ENCODE data around the gene WDR81.
"Not testable (repeated sequence)": the region's sequence is repeated elsewhere in the genome, so short reads cannot be mapped to it uniquely, and the experiment has no call there.

The WDR81 gene

GRCh38 chr17:1713878-1714426 lies 10.6 kb upstream of the WDR81 start:
- DNase-seq, result no peak

- DNase-seq, result peak in 1 of 2 donors; percentile 44
Observed at GRCh38 chr17:1714427-1714979, 10.0 kb upstream of the WDR81 start.

GRCh38 chr17:1714980-1715802 lies 9.3 kb upstream of the WDR81 start:
- peak; percentile 51 to 53 for DNase-seq

- no peak for DNase-seq
Observed at GRCh38 chr17:1715803-1716075, 8.8 kb upstream of the WDR81 start.

GRCh38 chr17:1716076-1716911 lies 8.2 kb upstream of the WDR81 start:
- DNase-seq, result peak; percentile 100

GRCh38 chr17:1716912-1717695 lies 7.4 kb upstream of the WDR81 start:
- DNase-seq, result peak; percentile 79 to 88

GRCh38 chr17:1718362-1719165 lies 5.9 kb upstream of the WDR81 start:
- no peak for DNase-seq

- DNase-seq, result peak; percentile 76 to 78
Observed at GRCh38 chr17:1720856-1721386, 3.6 kb upstream of the WDR81 start.

- DNase-seq, result not testable (repeated sequence)
Observed at GRCh38 chr17:1722022-1722421, 2.5 kb upstream of the WDR81 start.

GRCh38 chr17:1724869-1725641 lies 551 bp downstream of the WDR81 start:
- peak in 1 of 2 donors; percentile 22 for DNase-seq

GRCh38 chr17:1725642-1726511 lies 1.4 kb downstream of the WDR81 start:
- DNase-seq, result no peak

GRCh38 chr17:1726626-1727257 lies 2.2 kb downstream of the WDR81 start:
- no peak for DNase-seq

- no peak for DNase-seq
Observed at GRCh38 chr17:1727258-1727789, 2.8 kb downstream of the WDR81 start.

GRCh38 chr17:1727876-1728630 lies 3.5 kb downstream of the WDR81 start:
- DNase-seq, result no peak

- no peak for DNase-seq
Observed at GRCh38 chr17:1729966-1730325, 5.4 kb downstream of the WDR81 start.

GRCh38 chr17:1730326-1731193 lies 6.1 kb downstream of the WDR81 start:
- DNase-seq, result no peak

GRCh38 chr17:1731194-1731506 lies 6.6 kb downstream of the WDR81 start:
- DNase-seq, result no peak

All from stimulated activated CD4-positive, alpha-beta T cell treated with anti-CD3 and anti-CD28 coated beads, Interleukin-2, amount 100 ng/mL, for 24 hours (primary cell).